Activated B cell treated with CpG ODN at 0.5 μM for 24 hours (primary cell): ENCODE results near the gene SLC38A6. TPM values are rescaled to one million over a fixed set of nuclear protein-coding genes. Genes with fewer than 3 reads are reported as not detected.

Experiments
- ATAC-seq: fragments of 200-7000 bp; cut with Tn5 transposase; one replicate; pipeline ENCODE4 v1.10.0; 2021; ENCODE audit warnings: low read depth, mild to moderate bottlenecking, moderate library complexity
- CTCF ChIA-PET: fragments of 350-600 bp; sonication (Branson Sonifier 250); formaldehyde crosslinking; loops from one replicate; lab custom pipeline; 2021; ENCODE audit warnings: antibody characterized with exemption; lab: Charles Lee
- POLR2A ChIA-PET: fragments of 350-600 bp; sonication (Branson Sonifier 250); formaldehyde crosslinking; loops from one replicate; lab custom pipeline; 2021; ENCODE audit warnings: antibody characterized with exemption; lab: Charles Lee
- DNase-seq: peaks from one replicate; pipeline ENCODE4 v3.0.0; 2022
- H3K27ac Mint-ChIP-seq: one replicate; pipeline ENCODE4 v1.8.0; 2020; ENCODE audit warnings: mixed read lengths
- H3K27me3 Mint-ChIP-seq: one replicate; pipeline ENCODE4 v1.8.0; 2021; ENCODE audit warnings: mixed read lengths
- H3K36me3 Mint-ChIP-seq: one replicate; pipeline ENCODE4 v1.8.0; 2021; ENCODE audit warnings: low read depth, mixed read lengths
- H3K4me1 Mint-ChIP-seq: one replicate; pipeline ENCODE4 v1.8.0; 2021; ENCODE audit warnings: mixed read lengths
- H3K4me3 Mint-ChIP-seq: one replicate; pipeline ENCODE4 v1.8.0; 2020; ENCODE audit warnings: mild to moderate bottlenecking, mixed read lengths
- H3K9me3 Mint-ChIP-seq: one replicate; pipeline ENCODE4 v1.8.0; 2020; ENCODE audit warnings: mixed read lengths
- intact Hi-C: fragments of 100-400 bp; cut with micrococcal nuclease; formaldehyde crosslinking; loops from one replicate; pipeline ENCODE4 v1.15.1; 2024
- total RNA-seq: library from RNA; stranded (reverse); gene quantifications from 2 replicates; pipeline ENCODE4 v1.2.3, GENCODE V29; 2022
- TF ChIP-seq, protein P1 (sequence below): fragments of 200-600 bp; IDR thresholded peaks from one replicate; pipeline ENCODE4 v1.8.0; 2022; ENCODE audit warnings: antibody characterized with exemption, mild to moderate bottlenecking

Gene SLC38A6
- total RNA-seq, 1 donor from 2014 or later = 10.8 TPM

DNA sequence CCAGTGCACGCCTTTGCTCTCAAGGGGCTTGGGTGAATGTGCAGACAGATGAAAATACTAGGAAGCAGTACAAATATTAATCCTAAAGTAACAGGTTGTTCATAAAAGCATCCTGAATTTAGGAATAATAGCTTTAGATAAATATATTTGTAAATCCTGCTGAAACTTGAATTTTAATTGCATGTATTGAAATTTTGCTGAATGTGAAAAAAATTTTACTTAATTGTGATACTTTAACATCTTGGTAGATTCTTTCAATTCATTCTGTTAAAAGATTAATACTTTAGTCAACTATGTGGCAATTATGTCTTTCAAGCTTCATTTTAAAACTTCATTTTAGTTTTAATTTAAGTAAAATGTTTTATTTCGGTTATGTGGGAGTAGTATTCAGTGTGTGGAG is 5.5 kb downstream of the SLC38A6 start:
- intact Hi-C loops = no loop called here
- no peak overlapping the region for H3K27ac Mint-ChIP-seq
- H3K36me3 Mint-ChIP-seq = peaks cover 23% of the 10 kb centered on the region
- ChIA-PET CTCF (no interaction called here), POLR2A (no interaction called here)
- TF ChIP-seq, protein P1, sequence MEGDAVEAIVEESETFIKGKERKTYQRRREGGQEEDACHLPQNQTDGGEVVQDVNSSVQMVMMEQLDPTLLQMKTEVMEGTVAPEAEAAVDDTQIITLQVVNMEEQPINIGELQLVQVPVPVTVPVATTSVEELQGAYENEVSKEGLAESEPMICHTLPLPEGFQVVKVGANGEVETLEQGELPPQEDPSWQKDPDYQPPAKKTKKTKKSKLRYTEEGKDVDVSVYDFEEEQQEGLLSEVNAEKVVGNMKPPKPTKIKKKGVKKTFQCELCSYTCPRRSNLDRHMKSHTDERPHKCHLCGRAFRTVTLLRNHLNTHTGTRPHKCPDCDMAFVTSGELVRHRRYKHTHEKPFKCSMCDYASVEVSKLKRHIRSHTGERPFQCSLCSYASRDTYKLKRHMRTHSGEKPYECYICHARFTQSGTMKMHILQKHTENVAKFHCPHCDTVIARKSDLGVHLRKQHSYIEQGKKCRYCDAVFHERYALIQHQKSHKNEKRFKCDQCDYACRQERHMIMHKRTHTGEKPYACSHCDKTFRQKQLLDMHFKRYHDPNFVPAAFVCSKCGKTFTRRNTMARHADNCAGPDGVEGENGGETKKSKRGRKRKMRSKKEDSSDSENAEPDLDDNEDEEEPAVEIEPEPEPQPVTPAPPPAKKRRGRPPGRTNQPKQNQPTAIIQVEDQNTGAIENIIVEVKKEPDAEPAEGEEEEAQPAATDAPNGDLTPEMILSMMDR = no peak
- DNase-seq (no peak), ATAC-seq (no peak)
- no peaks in the 10 kb centered on the region for H3K27me3 Mint-ChIP-seq
- H3K9me3 Mint-ChIP-seq = no peaks in the 10 kb centered on the region
- peaks cover 2% of the 10 kb centered on the region for H3K4me1 Mint-ChIP-seq
- no peak overlapping the region for H3K4me3 Mint-ChIP-seq

- H3K27ac Mint-ChIP-seq = no peak overlapping the region
- no peaks in the 10 kb centered on the region for H3K4me1 Mint-ChIP-seq
- CTCF ChIA-PET = no interaction called here
- peaks cover 24% of the 10 kb centered on the region for H3K36me3 Mint-ChIP-seq
- no peak overlapping the region for H3K4me3 Mint-ChIP-seq
- H3K9me3 Mint-ChIP-seq = no peaks in the 10 kb centered on the region
- ATAC-seq (no peak), DNase-seq (no peak)
- POLR2A ChIA-PET = no interaction called here
- TF ChIP-seq, protein P1 = no peak
- intact Hi-C loops = no loop called here
- no peaks in the 10 kb centered on the region for H3K27me3 Mint-ChIP-seq
Observed at GRCh38 chr14:60989599-60989998, 8.6 kb downstream of the SLC38A6 start.

DNA sequence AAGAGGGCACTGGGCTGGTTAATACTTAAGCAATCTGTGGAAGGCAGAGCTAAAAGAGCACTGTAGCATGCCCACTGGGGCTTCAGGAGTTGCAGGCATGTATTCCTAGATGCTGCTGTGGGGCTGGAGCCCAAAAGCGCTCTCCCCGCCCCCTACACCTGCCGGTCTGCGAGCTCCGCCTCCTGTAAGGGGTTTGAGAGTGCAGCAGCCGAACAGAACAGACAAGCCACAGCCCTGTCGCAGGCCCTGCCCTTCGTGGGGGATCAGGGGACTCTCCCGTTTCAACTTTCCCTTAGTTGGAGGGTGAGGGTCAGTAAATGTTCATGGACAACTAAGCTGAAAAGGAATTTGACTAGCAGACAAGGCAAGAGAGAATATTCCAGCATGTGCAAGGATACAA is 17.6 kb downstream of the SLC38A6 start:
- Mint-ChIP-seq H3K9me3 (no peaks in the 10 kb centered on the region), H3K4me1 (no peaks in the 10 kb centered on the region), H3K4me3 (no peak overlapping the region), H3K27ac (no peak overlapping the region), H3K27me3 (no peaks in the 10 kb centered on the region), H3K36me3 (peaks cover 14% of the 10 kb centered on the region)
- intact Hi-C loops = no loop called here
- CTCF ChIA-PET = no interaction called here
- ATAC-seq (no peak), DNase-seq (no peak)
- TF ChIP-seq, protein P1 = no peak
- POLR2A ChIA-PET = no interaction called here

- Mint-ChIP-seq H3K4me1 (no peaks in the 10 kb centered on the region), H3K27me3 (no peaks in the 10 kb centered on the region), H3K9me3 (no peaks in the 10 kb centered on the region), H3K4me3 (no peak overlapping the region), H3K36me3 (peaks cover 16% of the 10 kb centered on the region), H3K27ac (no peak overlapping the region)
- ATAC-seq (no peak), DNase-seq (no peak)
- POLR2A ChIA-PET = no interaction called here
- intact Hi-C loops = no loop called here
- TF ChIP-seq, protein P1 = no peak
- CTCF ChIA-PET = no interaction called here
Observed at GRCh38 chr14:60999536-60999935, 18.5 kb downstream of the SLC38A6 start.

- no peak overlapping the region for H3K4me3 Mint-ChIP-seq
Observed at GRCh38 chr14:61003571-61003970, 22.5 kb downstream of the SLC38A6 start.

More at GRCh38 chr14:61003571-61003970, 22.5 kb downstream of the SLC38A6 start:
- intact Hi-C loops = no loop called here
- DNase-seq = no peak
- POLR2A ChIA-PET = no interaction called here
- no peaks in the 10 kb centered on the region for H3K4me1 Mint-ChIP-seq
- TF ChIP-seq, protein P1 = no peak
- peaks cover 8% of the 10 kb centered on the region for H3K36me3 Mint-ChIP-seq
- H3K27me3 Mint-ChIP-seq = no peaks in the 10 kb centered on the region
- no peak overlapping the region for H3K27ac Mint-ChIP-seq
- no peak for ATAC-seq
- H3K9me3 Mint-ChIP-seq = no peaks in the 10 kb centered on the region
- CTCF ChIA-PET = no interaction called here
